GM03348 (cell line): ENCODE measurements around the gene CGB7.

Experiments used
- DNase-seq: peaks from one replicate; pipeline ENCODE4 v3.0.0; 2012; ENCODE audit warnings: low spot score

Gene CGB7

GRCh38 chr19:49016067-49016839 lies 41.3 kb downstream of the CGB7 start:
- DNase-seq, result no peak

DNA sequence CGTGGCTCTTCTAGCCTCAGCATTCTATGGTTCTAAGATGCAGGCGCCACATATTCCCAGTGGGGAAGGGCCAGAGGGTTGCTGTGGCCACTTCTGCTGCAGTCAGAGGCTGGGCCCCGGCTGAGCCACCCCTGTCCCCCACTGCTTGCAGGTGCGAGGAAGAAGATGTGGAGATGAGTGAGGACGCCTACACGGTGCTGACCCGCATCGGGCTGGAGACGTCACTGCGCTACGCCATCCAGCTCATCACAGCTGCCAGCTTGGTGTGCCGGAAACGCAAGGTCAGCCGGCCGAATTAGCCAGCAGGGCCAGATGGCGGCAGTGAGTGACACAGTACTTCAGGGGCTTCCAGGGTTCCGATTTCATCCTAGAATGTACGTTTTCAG lies 42.7 kb downstream of the CGB7 start:
- no peak for DNase-seq

DNA sequence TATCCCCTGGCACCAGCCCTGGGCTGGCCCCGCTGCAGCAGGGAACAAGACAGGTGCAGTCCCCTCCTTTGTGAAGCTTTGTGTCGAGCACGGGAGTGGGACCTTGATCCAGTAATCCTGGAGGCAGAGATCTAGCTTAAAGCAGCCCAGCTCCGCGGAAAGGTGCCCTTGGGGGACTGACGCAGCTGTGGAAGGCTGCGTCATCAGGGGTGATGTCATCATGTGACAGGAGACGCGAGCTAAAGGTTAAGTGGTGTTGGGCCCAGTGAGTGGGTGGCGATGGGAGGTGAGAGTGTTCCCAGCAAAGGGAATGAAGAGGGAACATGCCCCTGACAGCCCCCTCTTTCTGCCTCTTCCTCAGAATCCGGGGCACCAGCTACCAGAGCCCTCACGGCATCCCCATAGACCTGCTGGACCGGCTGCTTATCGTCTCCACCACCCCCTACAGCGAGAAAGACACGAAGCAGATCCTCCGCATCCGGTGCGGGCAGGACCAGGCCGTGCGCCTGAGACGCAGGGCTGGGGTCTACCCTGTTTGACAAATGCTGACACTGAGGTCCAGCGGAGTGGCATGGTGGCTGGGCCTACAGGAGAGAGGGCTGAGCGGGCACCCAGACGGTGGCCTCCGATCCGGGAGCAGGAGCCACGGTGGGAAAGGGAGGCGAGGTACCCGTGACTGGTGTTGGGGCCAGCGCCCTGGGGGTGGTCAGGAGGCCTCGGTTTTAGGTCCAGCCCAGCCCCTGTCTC lies 43.3 kb downstream of the CGB7 start:
- DNase-seq, result no peak

DNA sequence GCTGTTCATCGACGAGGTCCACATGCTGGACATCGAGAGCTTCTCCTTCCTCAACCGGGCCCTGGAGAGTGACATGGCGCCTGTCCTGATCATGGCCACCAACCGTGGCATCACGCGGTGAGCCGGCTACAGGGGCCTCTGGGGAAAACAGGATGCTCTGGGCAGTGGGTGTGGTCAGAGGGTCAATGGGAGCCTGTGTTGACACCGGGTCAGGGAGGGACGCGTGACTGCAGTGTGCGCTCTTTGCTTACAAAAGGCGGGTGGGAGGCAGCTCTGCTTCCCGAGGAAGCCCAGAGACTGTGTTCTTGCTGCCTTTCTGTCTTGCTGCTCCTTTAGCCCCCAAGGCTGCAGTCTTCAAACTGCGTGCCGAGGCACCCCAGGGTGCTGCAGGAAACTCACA lies 46.4 kb downstream of the CGB7 start:
- no peak for DNase-seq

- DNase-seq, result no peak
Observed at GRCh38 chr19:49010453-49010852, 47.1 kb downstream of the CGB7 start.

DNA sequence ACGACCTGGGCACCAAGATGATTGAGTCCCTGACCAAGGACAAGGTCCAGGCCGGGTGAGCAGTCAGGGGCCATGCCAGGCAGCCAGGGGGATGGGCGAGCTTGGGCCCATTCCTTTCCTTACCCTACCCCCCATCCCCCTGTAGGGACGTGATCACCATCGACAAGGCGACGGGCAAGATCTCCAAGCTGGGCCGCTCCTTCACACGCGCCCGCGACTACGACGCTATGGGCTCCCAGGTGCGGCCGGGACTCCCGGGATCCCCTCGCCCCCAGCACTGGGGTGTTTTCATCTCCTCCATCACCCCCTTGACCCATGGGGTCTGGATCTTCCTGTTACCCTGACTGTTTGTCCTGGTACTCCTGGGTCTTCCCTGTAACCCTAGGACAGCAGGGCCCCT lies 47.7 kb downstream of the CGB7 start:
- DNase-seq, result no peak

- DNase-seq, result no peak
Observed at GRCh38 chr19:49006905-49007304, 50.6 kb downstream of the CGB7 start.

- DNase-seq, result no peak
Observed at GRCh38 chr19:49004964-49005614, 52.5 kb downstream of the CGB7 start.
